Inflammatory macrophage (primary cell): ENCODE measurements around the gene MINAR1.

Experiments
- DNase-seq, 2 donors: peaks; one replicate each; pipeline ENCODE4 v3.0.0-alpha.2; 2020 to 2022

The MINAR1 gene

GRCh38 chr15:79432345-79433275 lies 474 bp downstream of the MINAR1 start:
- DNase-seq: no peak

- no peak for DNase-seq
Measured at GRCh38 chr15:79433276-79433990, 1.3 kb downstream of the MINAR1 start.

- no peak for DNase-seq
Measured at GRCh38 chr15:79434361-79434760, 2.2 kb downstream of the MINAR1 start.

- DNase-seq: no peak
Measured at GRCh38 chr15:79436037-79436780, 4.1 kb downstream of the MINAR1 start.

- no peak for DNase-seq
Measured at GRCh38 chr15:79437275-79438000, 5.3 kb downstream of the MINAR1 start.

GRCh38 chr15:79439236-79439635 lies 7.1 kb downstream of the MINAR1 start:
- no peak for DNase-seq

- DNase-seq: no peak
Measured at GRCh38 chr15:79440355-79440908, 8.3 kb downstream of the MINAR1 start.

GRCh38 chr15:79442911-79443310 lies 10.8 kb downstream of the MINAR1 start:
- DNase-seq: no peak

GRCh38 chr15:79447060-79447459 lies 14.9 kb downstream of the MINAR1 start:
- no peak for DNase-seq

GRCh38 chr15:79450648-79451047 lies 18.5 kb downstream of the MINAR1 start:
- DNase-seq: no peak

- DNase-seq: no peak
Measured at GRCh38 chr15:79451361-79451999, 19.3 kb downstream of the MINAR1 start.

- DNase-seq: no peak
Measured at GRCh38 chr15:79452244-79453051, 20.3 kb downstream of the MINAR1 start.

- no peak for DNase-seq
Measured at GRCh38 chr15:79453446-79453845, 21.3 kb downstream of the MINAR1 start.

GRCh38 chr15:79454063-79454462 lies 21.9 kb downstream of the MINAR1 start:
- DNase-seq: no peak

GRCh38 chr15:79455361-79455760 lies 23.2 kb downstream of the MINAR1 start:
- DNase-seq: no peak

- no peak for DNase-seq
Measured at GRCh38 chr15:79455943-79456342, 23.8 kb downstream of the MINAR1 start.

- DNase-seq: no peak
Measured at GRCh38 chr15:79458491-79458890, 26.4 kb downstream of the MINAR1 start.

- DNase-seq: no peak
Measured at GRCh38 chr15:79459666-79460065, 27.5 kb downstream of the MINAR1 start.

- DNase-seq: no peak
Measured at GRCh38 chr15:79463043-79463780, 31.1 kb downstream of the MINAR1 start.

GRCh38 chr15:79463781-79464270 lies 31.7 kb downstream of the MINAR1 start:
- DNase-seq: no peak
